ENCODE results near the gene FRMD4A. TPM values are rescaled to one million over a fixed set of nuclear protein-coding genes. Genes with fewer than 3 reads are reported as not detected.

Gene FRMD4A
- total RNA-seq, 1 experiment from 2014 or later, result 19.6 TPM

DNA sequence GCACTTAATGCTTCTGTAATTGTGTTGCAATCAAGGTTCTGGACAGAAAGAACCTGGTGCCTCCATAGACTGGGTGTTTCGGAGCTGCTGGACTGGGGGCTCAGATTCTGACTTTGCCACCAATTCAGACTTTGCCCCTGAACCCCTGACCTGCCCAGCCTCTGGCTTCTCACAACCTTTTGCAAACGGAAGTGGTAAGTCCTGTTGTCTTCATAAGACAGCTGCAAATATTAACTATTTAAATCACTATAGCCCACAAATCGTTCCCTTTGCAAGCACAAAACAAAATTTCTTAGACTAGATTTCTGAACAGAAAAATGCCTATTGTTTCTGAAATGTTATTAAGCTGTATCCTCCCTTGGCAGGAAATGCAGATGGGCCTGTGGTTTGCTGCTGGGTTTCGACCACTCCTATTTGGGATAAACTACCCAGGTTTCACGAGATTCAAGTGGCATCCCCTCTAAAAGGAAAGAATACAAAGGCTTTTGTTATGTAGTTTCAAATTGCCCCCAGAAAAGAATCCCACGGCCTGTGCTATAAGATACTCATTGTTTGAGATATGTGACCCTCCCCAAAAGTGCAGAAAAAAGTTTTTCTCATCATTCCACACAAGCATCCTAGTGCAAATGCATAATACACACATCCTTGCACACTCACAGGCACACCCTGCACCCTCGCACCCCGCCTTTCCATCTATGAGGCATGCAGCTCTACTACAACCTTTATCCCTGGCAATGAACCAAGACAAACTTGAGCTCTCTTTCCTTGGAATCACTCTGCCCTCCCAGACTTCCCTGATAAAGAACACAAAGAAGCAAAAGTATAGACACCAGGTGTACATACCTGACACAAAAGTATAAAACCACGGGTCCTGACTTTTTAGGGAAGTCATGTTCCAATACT is 534.8 kb downstream of the FRMD4A start:
- no peak overlapping the region for H3K4me2 ChIP-seq (ENCODE audit: insufficient read depth, insufficient read length, low read length)
- no peak overlapping the region for H3K4me3 Mint-ChIP-seq
- no CpG with 5 or more reads among the region's 9 CpGs for WGBS (ENCODE audit: extremely low coverage, insufficient read length, low lambda C conversion rate)
- H4K20me1 ChIP-seq (ENCODE audit: control insufficient read depth, insufficient read depth, insufficient read length), result no peaks in the 10 kb centered on the region
- H2BK15ac ChIP-seq (ENCODE audit: low read depth, low read length), result no peak overlapping the region
- DNase-seq, result no peak
- no peaks in the 10 kb centered on the region for H3K79me1 ChIP-seq (ENCODE audit: insufficient read depth, low read depth, low read length, poor library complexity, severe bottlenecking)
- peaks cover 4% of the 10 kb centered on the region; the same call in 1 of the 2 replicates for H3K4me1 ChIP-seq (ENCODE audit: insufficient read depth, low read length)
- H3K23me2 ChIP-seq (ENCODE audit: insufficient read length, low read depth, low read length, poor library complexity, severe bottlenecking), result no peaks in the 10 kb centered on the region
- H3K9me3 Mint-ChIP-seq, result no peaks in the 10 kb centered on the region
- H2AFZ ChIP-seq (ENCODE audit: low read length), result no peak overlapping the region
- no peaks in the 10 kb centered on the region for H3K79me2 ChIP-seq (ENCODE audit: insufficient read depth, low read length)
- H2BK12ac ChIP-seq (ENCODE audit: insufficient read length, low read depth, low read length), result no peak overlapping the region
- no peak overlapping the region for H3K4ac ChIP-seq (ENCODE audit: low read depth, low read length)
- H3K27me3 Mint-ChIP-seq (ENCODE audit: low read depth), result no peaks in the 10 kb centered on the region
- no peak overlapping the region for H3K27ac ChIP-seq (ENCODE audit: insufficient read length, low read depth, low read length)
- H4K8ac ChIP-seq (replicated peaks; ENCODE audit: insufficient read length, low read depth, low read length), result no peak overlapping the region
- peaks cover 6 to 11% (median 9%) of the 10 kb centered on the region in 3 experiments; a peak in 5 of 7 replicates for H3K36me3 Mint-ChIP-seq (ENCODE audit: insufficient read depth in 1 of 3, low read depth in 3 of 3)
- H3K4me1 Mint-ChIP-seq, result peaks cover 11 to 14% of the 10 kb centered on the region in 2 experiments
- H3K23ac ChIP-seq (ENCODE audit: insufficient read length, low read depth, low read length), result no peak overlapping the region
- H2BK120ac ChIP-seq (ENCODE audit: low read depth, low read length, poor library complexity, severe bottlenecking), result no peak overlapping the region
- no peak overlapping the region for H2BK20ac ChIP-seq (ENCODE audit: low read depth, low read length, poor library complexity, severe bottlenecking)
- no peak overlapping the region for H4K91ac ChIP-seq (ENCODE audit: insufficient read length, low read depth, low read length)
- H3K18ac ChIP-seq (ENCODE audit: insufficient read length, low read depth, low read length), result no peak overlapping the region
- TF ChIP-seq CTCF (conservative IDR thresholded peaks at IDR 0.05), result no peak
- no peak overlapping the region for H3K9ac ChIP-seq (ENCODE audit: extremely low read depth, insufficient read length, low read length)
- H4K5ac ChIP-seq (ENCODE audit: insufficient read length, low read depth, low read length), result no peak overlapping the region
- no peak overlapping the region for H3K14ac ChIP-seq (ENCODE audit: insufficient read depth, low read length)
- H3K9me3 ChIP-seq (ENCODE audit: control insufficient read depth, low read depth, low read length), result no peaks in the 10 kb centered on the region
- peak overlapping the region in 2 of 3 experiments; percentile 29 to 42; a peak in 4 of 7 replicates for H3K27ac Mint-ChIP-seq
- no peaks in the 10 kb centered on the region for H3K27me3 ChIP-seq (ENCODE audit: insufficient read depth, low read length)
- H3T11ph ChIP-seq (ENCODE audit: low read length), result no peak overlapping the region
- no peak overlapping the region for H3K56ac ChIP-seq (ENCODE audit: insufficient read length, low read depth, low read length)
- no peak overlapping the region for H2AK5ac ChIP-seq (ENCODE audit: insufficient read length, low read length)
- H2BK5ac ChIP-seq (ENCODE audit: insufficient read length, low read length), result no peak overlapping the region

All from H9 (cell line).